ENCODE measurements around the gene MNS1.

- peak in 2 of 4 experiments; percentile 18 to 22 for TF ChIP-seq CTCF (IDR thresholded peaks at IDR 0.05)
- TF ChIP-seq POLR2A (IDR thresholded peaks at IDR 0.05), result no peak
These were observed 36.0 kb downstream of the MNS1 start for GRCh38 chr15:56428821-56429458.

Data from sigmoid colon (tissue), 3 donors.